Endothelial cell (in vitro differentiated cells): Measurements from ENCODE around the gene ZSCAN1. TPM values are rescaled to one million over a fixed set of nuclear protein-coding genes. Genes with fewer than 3 reads are reported as not detected.
A peak's percentile ranks its signal among the peaks of the same experiment; 100 is the strongest.

ENCODE experiments used
- DNase-seq: peaks from one replicate; pipeline ENCODE4 v3.0.0; 2021; ENCODE audit warnings: low spot score
- H3K27ac Mint-ChIP-seq: one replicate; pipeline ENCODE4 v1.8.0; 2021; ENCODE audit warnings: mixed read lengths, inconsistent platforms; ENCODE audit not compliant: unreplicated experiment
- H3K27me3 Mint-ChIP-seq: one replicate; pipeline ENCODE4 v1.8.0; 2021; ENCODE audit warnings: mild to moderate bottlenecking, moderate library complexity, mixed read lengths, inconsistent platforms; ENCODE audit not compliant: unreplicated experiment
- H3K36me3 Mint-ChIP-seq: one replicate; pipeline ENCODE4 v1.8.0; 2021; ENCODE audit warnings: mild to moderate bottlenecking, low read depth, mixed read lengths, inconsistent platforms; ENCODE audit not compliant: unreplicated experiment
- H3K4me1 Mint-ChIP-seq: one replicate; pipeline ENCODE4 v1.8.0; 2021; ENCODE audit warnings: mild to moderate bottlenecking, mixed read lengths, inconsistent platforms; ENCODE audit not compliant: unreplicated experiment
- H3K4me3 Mint-ChIP-seq: one replicate; pipeline ENCODE4 v1.8.0; 2021; ENCODE audit warnings: mild to moderate bottlenecking, mixed read lengths, inconsistent platforms; ENCODE audit not compliant: unreplicated experiment
- H3K9me3 Mint-ChIP-seq: one replicate; pipeline ENCODE4 v1.8.0; 2021; ENCODE audit warnings: mixed read lengths, inconsistent platforms; ENCODE audit not compliant: unreplicated experiment
- CTCF ChIP-seq: fragments of 200-600 bp; sonication (generic); IDR thresholded peaks from one replicate; pipeline ENCODE4 v1.5.0; 2021; ENCODE audit warnings: antibody characterized with exemption; ENCODE audit not compliant: unreplicated experiment
- total RNA-seq: library from RNA; stranded (reverse); fragmentation: NEBNext Ultra II Directional; extraction: Animal tissue kit (Norgen Biotek cat#: 25700); gene quantifications from one replicate; pipeline ENCODE4 v1.2.1, GENCODE V29; 2021; ENCODE audit not compliant: unreplicated experiment

The ZSCAN1 gene
- total RNA-seq, 1 donor from 2014 or later = not detected

- no peaks in the 10 kb centered on the region for H3K4me1 Mint-ChIP-seq
- DNase-seq = no peak
- TF ChIP-seq CTCF = no peak
- H3K36me3 Mint-ChIP-seq = peaks cover 12% of the 10 kb centered on the region
- no peak overlapping the region for H3K4me3 Mint-ChIP-seq
- H3K27ac Mint-ChIP-seq = no peak overlapping the region
- peaks cover 23% of the 10 kb centered on the region for H3K9me3 Mint-ChIP-seq
- H3K27me3 Mint-ChIP-seq = peaks cover 13% of the 10 kb centered on the region
Observed at GRCh38 chr19:58022283-58022660, 11.6 kb upstream of the ZSCAN1 start.

GRCh38 chr19:58024661-58025060, 9.2 kb upstream of the ZSCAN1 start:
- H3K4me3 Mint-ChIP-seq = no peak overlapping the region
- no peak for DNase-seq
- H3K27ac Mint-ChIP-seq = no peak overlapping the region
- H3K36me3 Mint-ChIP-seq = peaks cover 19% of the 10 kb centered on the region
- no peaks in the 10 kb centered on the region for H3K4me1 Mint-ChIP-seq
- TF ChIP-seq CTCF = no peak
- H3K27me3 Mint-ChIP-seq = peaks cover 18% of the 10 kb centered on the region
- H3K9me3 Mint-ChIP-seq = peaks cover 38% of the 10 kb centered on the region

GRCh38 chr19:58034477-58034793, 610 bp downstream of the ZSCAN1 start:
- Mint-ChIP-seq H3K27ac (no peak overlapping the region), H3K4me3 (no peak overlapping the region), H3K36me3 (peaks cover 27% of the 10 kb centered on the region), H3K9me3 (peaks cover 33% of the 10 kb centered on the region), H3K27me3 (peaks cover 17% of the 10 kb centered on the region), H3K4me1 (no peaks in the 10 kb centered on the region)
- DNase-seq = no peak
- no peak for TF ChIP-seq CTCF

GRCh38 chr19:58035863-58036262, 2.0 kb downstream of the ZSCAN1 start:
- Mint-ChIP-seq H3K4me3 (peak overlapping the region; percentile 66), H3K4me1 (no peaks in the 10 kb centered on the region), H3K27ac (no peak overlapping the region), H3K9me3 (peaks cover 34% of the 10 kb centered on the region), H3K36me3 (peaks cover 30% of the 10 kb centered on the region), H3K27me3 (peaks cover 19% of the 10 kb centered on the region)
- DNase-seq = no peak
- TF ChIP-seq CTCF = no peak

GRCh38 chr19:58037927-58038687, 4.3 kb downstream of the ZSCAN1 start:
- Mint-ChIP-seq H3K4me3 (no peak overlapping the region), H3K36me3 (peaks cover 35% of the 10 kb centered on the region), H3K27ac (no peak overlapping the region), H3K9me3 (peaks cover 49% of the 10 kb centered on the region), H3K4me1 (no peaks in the 10 kb centered on the region), H3K27me3 (peaks cover 21% of the 10 kb centered on the region)
- no peak for TF ChIP-seq CTCF
- DNase-seq = no peak
